Erythroblast (primary cell): ENCODE data around the gene ZNF491.

Experiments
- GATA1 ChIP-seq: IDR thresholded peaks from 2 replicates; pipeline ENCODE4 v1.6.1; 2011; ENCODE audit warnings: low read depth, mild to moderate bottlenecking, control low read depth, low read length, moderate library complexity
- POLR2A ChIP-seq: IDR thresholded peaks from 2 replicates; pipeline ENCODE4 v1.6.1; 2011; ENCODE audit warnings: mild to moderate bottlenecking, low read length

DNA sequence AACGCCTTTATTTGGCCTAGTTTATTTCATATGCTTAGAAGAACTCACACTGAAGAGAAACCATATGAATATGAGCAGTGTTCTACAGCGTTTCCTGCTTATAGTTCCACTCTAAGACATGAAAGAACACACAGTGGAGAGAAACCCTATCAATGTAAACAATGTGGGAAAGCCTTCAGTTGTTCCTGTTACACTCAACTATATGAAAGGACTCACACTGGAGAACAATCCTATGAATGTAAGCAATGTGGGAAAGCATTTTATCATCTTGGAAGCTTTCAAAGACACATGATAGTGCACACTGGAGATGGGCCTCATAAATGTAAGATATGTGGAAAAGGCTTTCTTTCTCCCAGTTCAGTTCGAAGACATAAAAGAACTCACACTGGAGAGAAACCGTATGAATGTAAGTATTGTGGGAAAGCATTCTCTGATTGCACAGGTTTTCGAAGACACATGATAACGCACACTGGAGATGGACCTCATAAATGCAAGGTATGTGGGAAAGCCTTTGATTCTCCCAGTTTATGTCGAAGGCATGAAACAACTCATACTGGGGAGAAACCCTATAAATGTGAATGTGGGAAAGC, 17.8 kb upstream of the ZNF491 start:
- no peak for TF ChIP-seq POLR2A
- TF ChIP-seq GATA1: no peak
